GM19238 (cell line): ENCODE data around the gene ARPC1B.
A peak's percentile ranks its signal among the peaks of the same experiment; 100 is the strongest.
"Not testable (repeated sequence)": the region's sequence is repeated elsewhere in the genome, so short reads cannot be mapped to it uniquely, and the experiment has no call there.

Experiments used
- DNase-seq: peaks from one replicate; pipeline ENCODE4 v3.0.0; 2011; ENCODE audit warnings: low spot score; ENCODE audit not compliant: insufficient read length

Gene ARPC1B

GRCh38 chr7:99409192-99409572 is 34.7 kb downstream of the ARPC1B start:
- DNase-seq: no peak

GRCh38 chr7:99409806-99410205 is 35.3 kb downstream of the ARPC1B start:
- DNase-seq: no peak

- no peak for DNase-seq
Observed at GRCh38 chr7:99410635-99411034, 36.1 kb downstream of the ARPC1B start.

- DNase-seq: not testable (repeated sequence)
Observed at GRCh38 chr7:99415513-99416127, 41.1 kb downstream of the ARPC1B start.

GRCh38 chr7:99418260-99418659 is 43.7 kb downstream of the ARPC1B start:
- DNase-seq: no peak

- DNase-seq: no peak
Observed at GRCh38 chr7:99419323-99420021, 44.9 kb downstream of the ARPC1B start.

- no peak for DNase-seq
Observed at GRCh38 chr7:99420213-99420612, 45.7 kb downstream of the ARPC1B start.

GRCh38 chr7:99420986-99421385 is 46.5 kb downstream of the ARPC1B start:
- DNase-seq: no peak

GRCh38 chr7:99422186-99422585 is 47.7 kb downstream of the ARPC1B start:
- no peak for DNase-seq

GRCh38 chr7:99422625-99423024 is 48.1 kb downstream of the ARPC1B start:
- DNase-seq: no peak

- DNase-seq: no peak
Observed at GRCh38 chr7:99424932-99425730, 50.6 kb downstream of the ARPC1B start.

GRCh38 chr7:99428972-99429566 is 54.5 kb downstream of the ARPC1B start:
- no peak for DNase-seq

GRCh38 chr7:99429756-99430155 is 55.2 kb downstream of the ARPC1B start:
- no peak for DNase-seq

GRCh38 chr7:99431756-99432540 is 57.4 kb downstream of the ARPC1B start:
- not testable (repeated sequence) for DNase-seq

- no peak for DNase-seq
Observed at GRCh38 chr7:99433158-99433557, 58.6 kb downstream of the ARPC1B start.

GRCh38 chr7:99437946-99438572 is 63.5 kb downstream of the ARPC1B start:
- no peak for DNase-seq

GRCh38 chr7:99438573-99439480 is 64.3 kb downstream of the ARPC1B start, which contains the start of the genes CPSF4 and PTCD1:
TSS of gene CPSF4 (plus strand) at chr7:99438943. CDS start at chr7:99439083, 140 bp downstream.
TSS of gene PTCD1 (minus strand) at chr7:99438798. CDS start at chr7:99435242, 3,556 bp downstream.
- DNase-seq: peak; percentile 98

GRCh38 chr7:99440195-99440594 is 65.7 kb downstream of the ARPC1B start:
- no peak for DNase-seq
